ENCODE results near the gene KRT26. TPM values are rescaled to one million over a fixed set of nuclear protein-coding genes. Genes with fewer than 3 reads are reported as not detected.
A peak's percentile ranks its signal among the peaks of the same experiment; 100 is the strongest.

Gene KRT26
- total and polyA plus RNA-seq, 10 of the 15 experiments (the other 5 are each of a cell fraction or from before 2014, with no cell fraction given), result not detected

DNA sequence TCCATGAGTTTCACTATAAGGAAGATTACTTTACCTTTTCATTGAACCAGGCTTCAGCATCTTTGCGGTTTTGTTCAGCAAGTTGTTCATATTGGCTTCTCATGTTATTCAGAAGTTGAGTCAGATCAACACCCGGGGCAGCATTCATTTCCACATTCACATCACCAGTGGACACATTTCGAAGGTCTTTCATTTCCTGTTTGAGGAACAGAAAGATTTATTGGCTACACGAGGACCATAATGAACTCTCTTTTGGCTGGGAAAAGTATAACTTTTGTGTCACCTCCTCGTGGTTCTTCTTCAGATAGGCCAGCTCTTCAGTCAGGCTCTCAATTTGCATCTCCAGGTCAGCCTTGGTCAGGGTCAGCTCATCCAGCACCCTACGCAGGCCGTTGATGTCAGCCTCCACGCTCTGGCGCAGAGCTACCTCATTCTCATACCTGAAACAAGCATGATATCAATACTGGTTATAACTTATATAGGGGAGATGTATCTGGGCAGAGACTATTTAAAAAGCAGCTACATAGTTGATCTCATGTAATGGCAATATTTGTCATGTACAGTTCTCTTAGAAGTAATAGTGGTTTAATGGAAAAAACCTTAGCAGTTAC lies 48.3 kb upstream of the KRT26 start (continued):
- TF ChIP-seq, protein P1, sequence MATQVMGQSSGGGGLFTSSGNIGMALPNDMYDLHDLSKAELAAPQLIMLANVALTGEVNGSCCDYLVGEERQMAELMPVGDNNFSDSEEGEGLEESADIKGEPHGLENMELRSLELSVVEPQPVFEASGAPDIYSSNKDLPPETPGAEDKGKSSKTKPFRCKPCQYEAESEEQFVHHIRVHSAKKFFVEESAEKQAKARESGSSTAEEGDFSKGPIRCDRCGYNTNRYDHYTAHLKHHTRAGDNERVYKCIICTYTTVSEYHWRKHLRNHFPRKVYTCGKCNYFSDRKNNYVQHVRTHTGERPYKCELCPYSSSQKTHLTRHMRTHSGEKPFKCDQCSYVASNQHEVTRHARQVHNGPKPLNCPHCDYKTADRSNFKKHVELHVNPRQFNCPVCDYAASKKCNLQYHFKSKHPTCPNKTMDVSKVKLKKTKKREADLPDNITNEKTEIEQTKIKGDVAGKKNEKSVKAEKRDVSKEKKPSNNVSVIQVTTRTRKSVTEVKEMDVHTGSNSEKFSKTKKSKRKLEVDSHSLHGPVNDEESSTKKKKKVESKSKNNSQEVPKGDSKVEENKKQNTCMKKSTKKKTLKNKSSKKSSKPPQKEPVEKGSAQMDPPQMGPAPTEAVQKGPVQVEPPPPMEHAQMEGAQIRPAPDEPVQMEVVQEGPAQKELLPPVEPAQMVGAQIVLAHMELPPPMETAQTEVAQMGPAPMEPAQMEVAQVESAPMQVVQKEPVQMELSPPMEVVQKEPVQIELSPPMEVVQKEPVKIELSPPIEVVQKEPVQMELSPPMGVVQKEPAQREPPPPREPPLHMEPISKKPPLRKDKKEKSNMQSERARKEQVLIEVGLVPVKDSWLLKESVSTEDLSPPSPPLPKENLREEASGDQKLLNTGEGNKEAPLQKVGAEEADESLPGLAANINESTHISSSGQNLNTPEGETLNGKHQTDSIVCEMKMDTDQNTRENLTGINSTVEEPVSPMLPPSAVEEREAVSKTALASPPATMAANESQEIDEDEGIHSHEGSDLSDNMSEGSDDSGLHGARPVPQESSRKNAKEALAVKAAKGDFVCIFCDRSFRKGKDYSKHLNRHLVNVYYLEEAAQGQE (IDR thresholded peaks at IDR 0.05; ENCODE audit: low read depth, low read length), result no peak
- TF ChIP-seq MYC (IDR thresholded peaks at IDR 0.05; ENCODE audit: insufficient read depth, insufficient read length, insufficient replicate concordance, low read length, severe bottlenecking) (no peak), CREB1 (IDR thresholded peaks at IDR 0.05; ENCODE audit: low read depth) (0 out of 2 replicates have a peak, but pooled peaks have one; percentile 31), EED (IDR thresholded peaks at IDR 0.05; ENCODE audit: low read depth) (peak; percentile 53; the same call in 1 of the 2 replicates), PAX5 (IDR thresholded peaks at IDR 0.05; ENCODE audit: borderline replicate concordance, low read depth, low read length) (no peak), ZNF622 (IDR thresholded peaks at IDR 0.05) (no peak), TAF1 (IDR thresholded peaks at IDR 0.05; ENCODE audit: borderline replicate concordance, low read depth, low read length) (no peak), NFIC (IDR thresholded peaks at IDR 0.05; ENCODE audit: low read depth, low read length) (peak; percentile 65; the same call in 1 of the 2 replicates), JUNB (IDR thresholded peaks at IDR 0.05) (peak; percentile 81), HDAC2 (IDR thresholded peaks at IDR 0.05) (no peak), POLR2AphosphoS2 (IDR thresholded peaks at IDR 0.05; ENCODE audit: low read depth, low read length) (no peak), FOXK2 (IDR thresholded peaks at IDR 0.05) (no peak), RAD21 (IDR thresholded peaks at IDR 0.05; ENCODE audit: insufficient read depth, low read depth, low read length) (no peak), SREBF1 (IDR thresholded peaks at IDR 0.05; ENCODE audit: low read length) (no peak), FOS (IDR thresholded peaks at IDR 0.05; ENCODE audit: borderline replicate concordance, extremely low read depth, insufficient read length) (no peak), CREM (IDR thresholded peaks at IDR 0.05; ENCODE audit: low read depth) (peak; percentile 37; the same call in 1 of the 2 replicates)
- TF ChIP-seq, protein P2, sequence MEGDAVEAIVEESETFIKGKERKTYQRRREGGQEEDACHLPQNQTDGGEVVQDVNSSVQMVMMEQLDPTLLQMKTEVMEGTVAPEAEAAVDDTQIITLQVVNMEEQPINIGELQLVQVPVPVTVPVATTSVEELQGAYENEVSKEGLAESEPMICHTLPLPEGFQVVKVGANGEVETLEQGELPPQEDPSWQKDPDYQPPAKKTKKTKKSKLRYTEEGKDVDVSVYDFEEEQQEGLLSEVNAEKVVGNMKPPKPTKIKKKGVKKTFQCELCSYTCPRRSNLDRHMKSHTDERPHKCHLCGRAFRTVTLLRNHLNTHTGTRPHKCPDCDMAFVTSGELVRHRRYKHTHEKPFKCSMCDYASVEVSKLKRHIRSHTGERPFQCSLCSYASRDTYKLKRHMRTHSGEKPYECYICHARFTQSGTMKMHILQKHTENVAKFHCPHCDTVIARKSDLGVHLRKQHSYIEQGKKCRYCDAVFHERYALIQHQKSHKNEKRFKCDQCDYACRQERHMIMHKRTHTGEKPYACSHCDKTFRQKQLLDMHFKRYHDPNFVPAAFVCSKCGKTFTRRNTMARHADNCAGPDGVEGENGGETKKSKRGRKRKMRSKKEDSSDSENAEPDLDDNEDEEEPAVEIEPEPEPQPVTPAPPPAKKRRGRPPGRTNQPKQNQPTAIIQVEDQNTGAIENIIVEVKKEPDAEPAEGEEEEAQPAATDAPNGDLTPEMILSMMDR (IDR thresholded peaks at IDR 0.05 in 2 of 3, conservative IDR thresholded peaks at IDR 0.05 in 1 of 3; ENCODE audit: control insufficient read depth in 2 of 3, extremely low read depth in 1 of 3, insufficient read depth in 1 of 3, low read depth in 3 of 3, low read length in 3 of 3), result no peak
- TF ChIP-seq, protein P3, sequence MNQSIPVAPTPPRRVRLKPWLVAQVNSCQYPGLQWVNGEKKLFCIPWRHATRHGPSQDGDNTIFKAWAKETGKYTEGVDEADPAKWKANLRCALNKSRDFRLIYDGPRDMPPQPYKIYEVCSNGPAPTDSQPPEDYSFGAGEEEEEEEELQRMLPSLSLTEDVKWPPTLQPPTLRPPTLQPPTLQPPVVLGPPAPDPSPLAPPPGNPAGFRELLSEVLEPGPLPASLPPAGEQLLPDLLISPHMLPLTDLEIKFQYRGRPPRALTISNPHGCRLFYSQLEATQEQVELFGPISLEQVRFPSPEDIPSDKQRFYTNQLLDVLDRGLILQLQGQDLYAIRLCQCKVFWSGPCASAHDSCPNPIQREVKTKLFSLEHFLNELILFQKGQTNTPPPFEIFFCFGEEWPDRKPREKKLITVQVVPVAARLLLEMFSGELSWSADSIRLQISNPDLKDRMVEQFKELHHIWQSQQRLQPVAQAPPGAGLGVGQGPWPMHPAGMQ (IDR thresholded peaks at IDR 0.05; ENCODE audit: borderline replicate concordance), result no peak
- TF ChIP-seq, protein P4, sequence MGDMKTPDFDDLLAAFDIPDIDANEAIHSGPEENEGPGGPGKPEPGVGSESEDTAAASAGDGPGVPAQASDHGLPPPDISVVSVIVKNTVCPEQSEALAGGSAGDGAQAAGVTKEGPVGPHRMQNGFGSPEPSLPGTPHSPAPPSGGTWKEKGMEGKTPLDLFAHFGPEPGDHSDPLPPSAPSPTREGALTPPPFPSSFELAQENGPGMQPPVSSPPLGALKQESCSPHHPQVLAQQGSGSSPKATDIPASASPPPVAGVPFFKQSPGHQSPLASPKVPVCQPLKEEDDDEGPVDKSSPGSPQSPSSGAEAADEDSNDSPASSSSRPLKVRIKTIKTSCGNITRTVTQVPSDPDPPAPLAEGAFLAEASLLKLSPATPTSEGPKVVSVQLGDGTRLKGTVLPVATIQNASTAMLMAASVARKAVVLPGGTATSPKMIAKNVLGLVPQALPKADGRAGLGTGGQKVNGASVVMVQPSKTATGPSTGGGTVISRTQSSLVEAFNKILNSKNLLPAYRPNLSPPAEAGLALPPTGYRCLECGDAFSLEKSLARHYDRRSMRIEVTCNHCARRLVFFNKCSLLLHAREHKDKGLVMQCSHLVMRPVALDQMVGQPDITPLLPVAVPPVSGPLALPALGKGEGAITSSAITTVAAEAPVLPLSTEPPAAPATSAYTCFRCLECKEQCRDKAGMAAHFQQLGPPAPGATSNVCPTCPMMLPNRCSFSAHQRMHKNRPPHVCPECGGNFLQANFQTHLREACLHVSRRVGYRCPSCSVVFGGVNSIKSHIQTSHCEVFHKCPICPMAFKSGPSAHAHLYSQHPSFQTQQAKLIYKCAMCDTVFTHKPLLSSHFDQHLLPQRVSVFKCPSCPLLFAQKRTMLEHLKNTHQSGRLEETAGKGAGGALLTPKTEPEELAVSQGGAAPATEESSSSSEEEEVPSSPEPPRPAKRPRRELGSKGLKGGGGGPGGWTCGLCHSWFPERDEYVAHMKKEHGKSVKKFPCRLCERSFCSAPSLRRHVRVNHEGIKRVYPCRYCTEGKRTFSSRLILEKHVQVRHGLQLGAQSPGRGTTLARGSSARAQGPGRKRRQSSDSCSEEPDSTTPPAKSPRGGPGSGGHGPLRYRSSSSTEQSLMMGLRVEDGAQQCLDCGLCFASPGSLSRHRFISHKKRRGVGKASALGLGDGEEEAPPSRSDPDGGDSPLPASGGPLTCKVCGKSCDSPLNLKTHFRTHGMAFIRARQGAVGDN (IDR thresholded peaks at IDR 0.05), result no peak

Measured in GM12878 (cell line).